Breast epithelium (tissue), 3 donors: Measurements from ENCODE around the gene NEURL1.
"Not testable (repeated sequence)": the region's sequence is repeated elsewhere in the genome, so short reads cannot be mapped to it uniquely, and the experiment has no call there.

Experiments used
- CTCF ChIP-seq, 3 donors: fragments of 450-650 bp; IDR thresholded peaks; one replicate each; pipeline ENCODE4 v1.5.1; 2016 to 2017; ENCODE audit warnings: antibody characterized with exemption in 3 of 3, mild to moderate bottlenecking in 3 of 3, moderate library complexity in 3 of 3
- POLR2A ChIP-seq: fragments of 450-650 bp; IDR thresholded peaks from one replicate; pipeline ENCODE4 v1.6.1; 2016; ENCODE audit warnings: antibody characterized with exemption, mild to moderate bottlenecking, moderate library complexity
- POLR2AphosphoS5 ChIP-seq, 3 donors: sonication (generic); formaldehyde crosslinking; IDR thresholded peaks; one replicate each; pipeline ENCODE4 v1.6.1; 2017; ENCODE audit warnings: antibody characterized with exemption in 3 of 3

- TF ChIP-seq CTCF (IDR thresholded peaks at IDR 0.05); POLR2A; POLR2AphosphoS5 (IDR thresholded peaks at IDR 0.05): not testable (repeated sequence)
These were observed 10.3 kb downstream of the NEURL1 start for GRCh38 chr10:103503777-103504176.
